IMR-90 (cell line): ENCODE results near the gene SIGLECL1.

ENCODE experiments used
- CTCF ChIP-seq: conservative IDR thresholded peaks from 2 replicates; pipeline ENCODE4 v1.5.1; 2012; ENCODE audit warnings: mild to moderate bottlenecking, low read depth, low read length, improper control_type of control experiment
- MAFK ChIP-seq: IDR thresholded peaks from 2 replicates; pipeline ENCODE4 v1.6.1; 2012; ENCODE audit warnings: low read depth, low read length, improper control_type of control experiment
- MAZ ChIP-seq: IDR thresholded peaks from 2 replicates; pipeline ENCODE4 v1.6.1; 2012; ENCODE audit warnings: low read depth, mild to moderate bottlenecking, low read length, improper control_type of control experiment, moderate library complexity, borderline replicate concordance
- POLR2A ChIP-seq: IDR thresholded peaks from 2 replicates; pipeline ENCODE4 v1.6.1; 2012; ENCODE audit warnings: mild to moderate bottlenecking, low read depth, low read length
- RFX5 ChIP-seq: IDR thresholded peaks from 2 replicates; pipeline ENCODE4 v1.8.0; 2012; ENCODE audit warnings: low read depth, mild to moderate bottlenecking, low read length, moderate library complexity
- USF2 ChIP-seq: fragments of 150-350 bp; IDR thresholded peaks from 2 replicates; pipeline ENCODE4 v1.6.1; 2017; ENCODE audit warnings: mild to moderate bottlenecking, antibody characterized with exemption, low read length, low read depth

GRCh38 chr19:51224163-51224641 is 26.7 kb upstream of the SIGLECL1 start:
- TF ChIP-seq CTCF (no peak), RFX5 (no peak), MAFK (no peak), POLR2A (no peak), MAZ (no peak), USF2 (no peak)
